ENCODE data around the gene UNCX.

Gene UNCX

GRCh38 chr7:1218541-1219165 is 14.0 kb upstream of the UNCX start:
- DNase-seq (ENCODE audit: low read depth in 2 of 2) = no peak

GRCh38 chr7:1219498-1219897 is 13.2 kb upstream of the UNCX start:
- DNase-seq (ENCODE audit: low read depth in 2 of 2) = no peak

GRCh38 chr7:1220000-1220726 is 12.5 kb upstream of the UNCX start:
- DNase-seq (ENCODE audit: low read depth in 2 of 2) = no peak

GRCh38 chr7:1220977-1221745 is 11.5 kb upstream of the UNCX start:
- DNase-seq (ENCODE audit: low read depth in 2 of 2) = no peak

- DNase-seq (ENCODE audit: low read depth in 2 of 2) = no peak
Measured at GRCh38 chr7:1223196-1223981, 9.3 kb upstream of the UNCX start.

- DNase-seq (ENCODE audit: low read depth in 2 of 2) = no peak
Measured at GRCh38 chr7:1224086-1224716, 8.5 kb upstream of the UNCX start.

GRCh38 chr7:1225030-1225429 is 7.6 kb upstream of the UNCX start:
- DNase-seq (ENCODE audit: low read depth in 2 of 2) = no peak

GRCh38 chr7:1225441-1226185 is 7.1 kb upstream of the UNCX start:
- DNase-seq (ENCODE audit: low read depth in 2 of 2) = peak in 1 of 2 donors; percentile 25

- no peak for DNase-seq (ENCODE audit: low read depth in 2 of 2)
Measured at GRCh38 chr7:1226186-1226901, 6.3 kb upstream of the UNCX start.

GRCh38 chr7:1227071-1227804 is 5.4 kb upstream of the UNCX start:
- DNase-seq (ENCODE audit: low read depth in 2 of 2) = no peak

- DNase-seq (ENCODE audit: low read depth in 2 of 2) = no peak
Measured at GRCh38 chr7:1227814-1228544, 4.7 kb upstream of the UNCX start.

- no peak for DNase-seq (ENCODE audit: low read depth in 2 of 2)
Measured at GRCh38 chr7:1228545-1229201, 4.0 kb upstream of the UNCX start.

- DNase-seq (ENCODE audit: low read depth in 2 of 2) = no peak
Measured at GRCh38 chr7:1229202-1229947, 3.3 kb upstream of the UNCX start.

- DNase-seq (ENCODE audit: low read depth in 2 of 2) = no peak
Measured at GRCh38 chr7:1229956-1230355, 2.7 kb upstream of the UNCX start.

GRCh38 chr7:1230411-1231213 is 2.1 kb upstream of the UNCX start:
- DNase-seq (ENCODE audit: low read depth in 2 of 2) = no peak

- no peak for DNase-seq (ENCODE audit: low read depth in 2 of 2)
Measured at GRCh38 chr7:1231214-1232102, 1.2 kb upstream of the UNCX start.

Data from stimulated activated CD8-positive, alpha-beta memory T cell treated with anti-CD3 and anti-CD28 coated beads, Interleukin-2, amount 100 ng/mL, for 1 hour (primary cell).